HCT116 (cell line): ENCODE measurements around the gene RYR3. TPM values are rescaled to one million over a fixed set of nuclear protein-coding genes. Genes with fewer than 3 reads are reported as not detected.

Experiments used
- ATAC-seq: fragments of 200-7000 bp; cut with Tn5 transposase; 2 replicates; pipeline ENCODE4 v1.9.1; 2020; ENCODE audit warnings: mild to moderate bottlenecking, moderate library complexity
- BruUV-seq: library from RNA; stranded (reverse); fragments of 400-500 nt; replicated peaks from 2 replicates; lab custom pipeline; 2021; lab: Mats Ljungman, UMichigan
- CTCF ChIA-PET: fragments of 300-600 bp; sonication (Branson Sonifier 250); formaldehyde crosslinking; loops from one replicate; lab custom pipeline; 2021; ENCODE audit warnings: antibody characterized with exemption; lab: Charles Lee
- POLR2A ChIA-PET: fragments of 300-600, 350-600 bp; sonication (Branson Sonifier 250); formaldehyde crosslinking; loops from one replicate; lab custom pipeline; 2021; ENCODE audit warnings: antibody characterized with exemption; lab: Charles Lee
- RAD21 ChIA-PET, 2 experiments: fragments of 300-600 bp; sonication (Branson Sonifier 250); formaldehyde crosslinking; loops; one replicate each; lab custom pipeline; 2023; ENCODE audit warnings: low total read pairs in 2 of 2; ENCODE audit not compliant: uncharacterized antibody in 2 of 2, unreplicated experiment in 2 of 2, low non-redundant PET in 1 of 2; lab: Charles Lee
- DNase-seq: peaks from one replicate; pipeline ENCODE4 v3.0.0-alpha.2; 2010; ENCODE audit warnings: low read depth, low spot score
- H2AFZ ChIP-seq: fragments of 200-600 bp; shearing (Covaris generic), sonication (generic); 2 replicates; pipeline ENCODE4 v1.6.1; 2017; ENCODE audit warnings: low read depth, mixed run types, mixed read lengths, antibody characterized with exemption, low read length; ENCODE audit not compliant: poor library complexity, severe bottlenecking
- H3K27ac ChIP-seq: 2 replicates; pipeline ENCODE4 v1.5.1; 2012; ENCODE audit warnings: low read depth, low read length
- H3K27me3 ChIP-seq: fragments of 200-600 bp; sonication (generic); 2 replicates; pipeline ENCODE4 v1.6.1; 2016; ENCODE audit warnings: mixed run types, low read length, mixed read lengths; ENCODE audit not compliant: insufficient read depth
- H3K36me3 ChIP-seq, 2 experiments: fragments of 200-500 bp in 1 of 2; fragments of 200-600 bp in 1 of 2; sonication (Bioruptor generic) in 1 of 2; sonication (generic) in 1 of 2; 2 replicates each; pipeline versions ENCODE4 v1.5.1 to v1.6.1; 2014 to 2016; ENCODE audit warnings: low read length in 2 of 2, inconsistent platforms in 1 of 2, mixed read lengths in 1 of 2, mixed run types in 1 of 2; ENCODE audit not compliant: insufficient read depth in 2 of 2, control insufficient read depth in 1 of 2
- H3K4me1 ChIP-seq, 2 experiments: fragments of 200-600 bp in 1 of 2; sonication (generic) in 1 of 2; 2 replicates each; pipeline versions ENCODE4 v1.5.1 to v1.6.1; 2012 to 2017; ENCODE audit warnings: low read length in 2 of 2, inconsistent platforms in 1 of 2, mild to moderate bottlenecking in 1 of 2, mixed read lengths in 1 of 2, mixed run types in 1 of 2, moderate library complexity in 1 of 2; ENCODE audit not compliant: insufficient read depth in 2 of 2, control insufficient read depth in 1 of 2
- H3K4me2 ChIP-seq: fragments of 200-600 bp; sonication (generic); 2 replicates; pipeline ENCODE4 v1.6.1; 2017; ENCODE audit warnings: mixed run types, low read length, mixed read lengths
- H3K4me3 ChIP-seq, 2 experiments: fragments of 200-600 bp in 1 of 2; sonication (generic) in 1 of 2; replicated peaks in 1 of 2; 2 replicates each; pipeline ENCODE4 v1.5.1; 2011 to 2016; ENCODE audit warnings: low read length in 2 of 2, control low read depth in 1 of 2, low read depth in 1 of 2, mild to moderate bottlenecking in 1 of 2, mixed read lengths in 1 of 2, mixed run types in 1 of 2
- H3K79me2 ChIP-seq: fragments of 200-600 bp; sonication (generic); 2 replicates; pipeline ENCODE4 v1.6.1; 2017; ENCODE audit warnings: mild to moderate bottlenecking, mixed run types, low read length, moderate library complexity, mixed read lengths; ENCODE audit not compliant: insufficient read depth
- H3K9ac ChIP-seq: fragments of 200-600 bp; sonication (generic); 2 replicates; pipeline ENCODE4 v1.6.1; 2016; ENCODE audit warnings: low read length, mixed read lengths
- H3K9me2 ChIP-seq: fragments of 200-600 bp; sonication (generic), shearing (Covaris generic); 2 replicates; pipeline ENCODE4 v1.6.1; 2017; ENCODE audit warnings: mixed run types, mild to moderate bottlenecking, moderate library complexity; ENCODE audit not compliant: insufficient read depth
- H3K9me3 ChIP-seq, 2 experiments: fragments of 200-500 bp in 1 of 2; fragments of 200-600 bp in 1 of 2; sonication (Bioruptor generic) in 1 of 2; sonication (generic) in 1 of 2; 2 replicates each; pipeline ENCODE4 v1.6.1; 2014 to 2017; ENCODE audit warnings: low read length in 2 of 2, mixed read lengths in 2 of 2, inconsistent platforms in 1 of 2, low read depth in 1 of 2, mild to moderate bottlenecking in 1 of 2, mixed run types in 1 of 2, moderate library complexity in 1 of 2; ENCODE audit not compliant: control insufficient read depth in 1 of 2, insufficient read depth in 1 of 2
- H4K20me1 ChIP-seq: fragments of 200-600 bp; sonication (generic), shearing (Covaris generic); 2 replicates; pipeline ENCODE4 v1.6.1; 2017; ENCODE audit warnings: mixed run types, mild to moderate bottlenecking, moderate library complexity; ENCODE audit not compliant: insufficient read depth
- CBX3 ChIP-seq: IDR thresholded peaks from 2 replicates; pipeline ENCODE4 v1.6.1; 2012; ENCODE audit warnings: low read depth
- CEBPB ChIP-seq: IDR thresholded peaks from 2 replicates; pipeline ENCODE4 v1.6.1; 2012; ENCODE audit warnings: low read depth
- EGR1 ChIP-seq: IDR thresholded peaks from 2 replicates; pipeline ENCODE4 v1.6.1; 2012; ENCODE audit warnings: low read depth
- EZH2 ChIP-seq: fragments of 200-600 bp; sonication (generic); IDR thresholded peaks from 2 replicates; pipeline ENCODE4 v1.6.1; 2017; ENCODE audit warnings: antibody characterized with exemption, mixed run types
- JUND ChIP-seq: IDR thresholded peaks from 2 replicates; pipeline ENCODE4 v1.6.1; 2012
- POLR2A ChIP-seq: IDR thresholded peaks from 2 replicates; pipeline ENCODE4 v1.7.0; 2011; ENCODE audit warnings: borderline replicate concordance; ENCODE audit not compliant: insufficient read depth, insufficient read length; ENCODE audit errors: extremely low read depth
- POLR2AphosphoS5 ChIP-seq: IDR thresholded peaks from 2 replicates; pipeline ENCODE4 v1.6.1; 2011; ENCODE audit warnings: mild to moderate bottlenecking, low read depth, low read length, moderate library complexity
- SIN3A ChIP-seq: IDR thresholded peaks from 2 replicates; pipeline ENCODE4 v1.6.1; 2012; ENCODE audit warnings: low read depth
- SRF ChIP-seq: IDR thresholded peaks from 2 replicates; pipeline ENCODE4 v1.6.1; 2012; ENCODE audit warnings: low read depth
- ZFX ChIP-seq: fragments of 450-650 bp; IDR thresholded peaks from 2 replicates; pipeline ENCODE4 v1.6.1; 2017
- intact Hi-C: fragments of 100-400 bp; cut with micrococcal nuclease; formaldehyde crosslinking; loops from 2 replicates; pipeline ENCODE4 v1.10.0; 2022
- total RNA-seq: library from RNA; stranded (reverse); gene quantifications from one replicate; pipeline ENCODE4 v1.2.1, GENCODE V29; 2021; ENCODE audit not compliant: unreplicated experiment
- TF ChIP-seq, protein P1 (sequence below): IDR thresholded peaks from 2 replicates; pipeline ENCODE4 v1.6.1; 2012; ENCODE audit warnings: low read depth
- TF ChIP-seq, protein P2 (sequence below), 3 experiments: fragments of 200-600 bp in 1 of 3; sonication (generic) in 1 of 3; IDR thresholded peaks in 2 of 3; conservative IDR thresholded peaks in 1 of 3; 2 replicates each; pipeline ENCODE4 v1.5.1; 2012 to 2017; ENCODE audit warnings: low read depth in 2 of 3, low read length in 2 of 3, antibody characterized with exemption in 1 of 3, borderline replicate concordance in 1 of 3, control low read depth in 1 of 3, mild to moderate bottlenecking in 1 of 3, mixed read lengths in 1 of 3, mixed run types in 1 of 3, moderate library complexity in 1 of 3; ENCODE audit not compliant: insufficient read depth in 1 of 3

Gene RYR3
- total RNA-seq, 1 experiment from 2014 or later: not detected

DNA sequence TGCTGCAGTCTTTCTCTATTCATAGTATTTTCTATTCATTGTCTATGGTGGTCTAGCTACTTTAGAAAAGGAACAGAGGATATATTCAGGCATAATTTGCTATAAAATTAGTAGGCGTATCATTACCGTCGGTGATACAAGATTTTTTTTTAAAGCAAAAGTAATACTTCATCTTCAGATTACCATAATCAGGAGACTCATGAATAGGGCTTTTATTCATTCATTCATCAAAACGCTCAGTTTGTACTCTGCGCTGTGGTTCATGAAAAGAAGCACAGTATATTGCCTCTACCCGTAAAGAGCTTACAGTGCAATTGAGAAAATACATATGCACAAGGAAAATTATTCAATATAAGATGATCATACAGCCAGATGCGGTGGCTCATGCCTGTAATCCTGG is 520.9 kb downstream of the RYR3 start:
- ChIA-PET RAD21 (no interaction called here), CTCF (no interaction called here), POLR2A (no interaction called here)
- no TSS peak for BruUV-seq
- H3K4me3 ChIP-seq: no peak overlapping the region
- no peaks in the 10 kb centered on the region for H3K4me1 ChIP-seq
- no peaks in the 10 kb centered on the region for H3K9me3 ChIP-seq
- no peaks in the 10 kb centered on the region for H3K9me2 ChIP-seq
- H3K9ac ChIP-seq: no peak overlapping the region
- no peak overlapping the region for H3K4me2 ChIP-seq
- no peaks in the 10 kb centered on the region for H3K36me3 ChIP-seq
- DNase-seq (no peak), ATAC-seq (no peak)
- H3K27ac ChIP-seq: no peak overlapping the region
- H2AFZ ChIP-seq: no peak overlapping the region
- H4K20me1 ChIP-seq: no peaks in the 10 kb centered on the region
- H3K79me2 ChIP-seq: no peaks in the 10 kb centered on the region
- intact Hi-C loops: no loop called here
- TF ChIP-seq SIN3A (no peak), POLR2AphosphoS5 (no peak), POLR2A (no peak), ZFX (no peak), EGR1 (no peak), CBX3 (no peak), CEBPB (no peak), SRF (no peak), JUND (no peak), EZH2 (no peak)
- TF ChIP-seq, protein P1, sequence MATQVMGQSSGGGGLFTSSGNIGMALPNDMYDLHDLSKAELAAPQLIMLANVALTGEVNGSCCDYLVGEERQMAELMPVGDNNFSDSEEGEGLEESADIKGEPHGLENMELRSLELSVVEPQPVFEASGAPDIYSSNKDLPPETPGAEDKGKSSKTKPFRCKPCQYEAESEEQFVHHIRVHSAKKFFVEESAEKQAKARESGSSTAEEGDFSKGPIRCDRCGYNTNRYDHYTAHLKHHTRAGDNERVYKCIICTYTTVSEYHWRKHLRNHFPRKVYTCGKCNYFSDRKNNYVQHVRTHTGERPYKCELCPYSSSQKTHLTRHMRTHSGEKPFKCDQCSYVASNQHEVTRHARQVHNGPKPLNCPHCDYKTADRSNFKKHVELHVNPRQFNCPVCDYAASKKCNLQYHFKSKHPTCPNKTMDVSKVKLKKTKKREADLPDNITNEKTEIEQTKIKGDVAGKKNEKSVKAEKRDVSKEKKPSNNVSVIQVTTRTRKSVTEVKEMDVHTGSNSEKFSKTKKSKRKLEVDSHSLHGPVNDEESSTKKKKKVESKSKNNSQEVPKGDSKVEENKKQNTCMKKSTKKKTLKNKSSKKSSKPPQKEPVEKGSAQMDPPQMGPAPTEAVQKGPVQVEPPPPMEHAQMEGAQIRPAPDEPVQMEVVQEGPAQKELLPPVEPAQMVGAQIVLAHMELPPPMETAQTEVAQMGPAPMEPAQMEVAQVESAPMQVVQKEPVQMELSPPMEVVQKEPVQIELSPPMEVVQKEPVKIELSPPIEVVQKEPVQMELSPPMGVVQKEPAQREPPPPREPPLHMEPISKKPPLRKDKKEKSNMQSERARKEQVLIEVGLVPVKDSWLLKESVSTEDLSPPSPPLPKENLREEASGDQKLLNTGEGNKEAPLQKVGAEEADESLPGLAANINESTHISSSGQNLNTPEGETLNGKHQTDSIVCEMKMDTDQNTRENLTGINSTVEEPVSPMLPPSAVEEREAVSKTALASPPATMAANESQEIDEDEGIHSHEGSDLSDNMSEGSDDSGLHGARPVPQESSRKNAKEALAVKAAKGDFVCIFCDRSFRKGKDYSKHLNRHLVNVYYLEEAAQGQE: no peak
- TF ChIP-seq, protein P2, sequence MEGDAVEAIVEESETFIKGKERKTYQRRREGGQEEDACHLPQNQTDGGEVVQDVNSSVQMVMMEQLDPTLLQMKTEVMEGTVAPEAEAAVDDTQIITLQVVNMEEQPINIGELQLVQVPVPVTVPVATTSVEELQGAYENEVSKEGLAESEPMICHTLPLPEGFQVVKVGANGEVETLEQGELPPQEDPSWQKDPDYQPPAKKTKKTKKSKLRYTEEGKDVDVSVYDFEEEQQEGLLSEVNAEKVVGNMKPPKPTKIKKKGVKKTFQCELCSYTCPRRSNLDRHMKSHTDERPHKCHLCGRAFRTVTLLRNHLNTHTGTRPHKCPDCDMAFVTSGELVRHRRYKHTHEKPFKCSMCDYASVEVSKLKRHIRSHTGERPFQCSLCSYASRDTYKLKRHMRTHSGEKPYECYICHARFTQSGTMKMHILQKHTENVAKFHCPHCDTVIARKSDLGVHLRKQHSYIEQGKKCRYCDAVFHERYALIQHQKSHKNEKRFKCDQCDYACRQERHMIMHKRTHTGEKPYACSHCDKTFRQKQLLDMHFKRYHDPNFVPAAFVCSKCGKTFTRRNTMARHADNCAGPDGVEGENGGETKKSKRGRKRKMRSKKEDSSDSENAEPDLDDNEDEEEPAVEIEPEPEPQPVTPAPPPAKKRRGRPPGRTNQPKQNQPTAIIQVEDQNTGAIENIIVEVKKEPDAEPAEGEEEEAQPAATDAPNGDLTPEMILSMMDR (IDR thresholded peaks at IDR 0.05 in 2 of 3, conservative IDR thresholded peaks at IDR 0.05 in 1 of 3; ENCODE audit: borderline replicate concordance in 1 of 3, insufficient read depth in 1 of 3, low read depth in 2 of 3, low read length in 2 of 3): no peak
- H3K27me3 ChIP-seq: 0 out of 2 replicates have a peak, but pooled peaks cover 5% of the 10 kb centered on the region
